Activated CD8-positive, alpha-beta T cell treated with anti-CD3 and anti-CD28 coated beads for 36 hours (primary cell): ENCODE results near the gene CHSY3. TPM values are rescaled to one million over a fixed set of nuclear protein-coding genes. Genes with fewer than 3 reads are reported as not detected.
A peak's percentile ranks its signal among the peaks of the same experiment; 100 is the strongest.

Experiments
- ATAC-seq: fragments of 200-7000 bp; cut with Tn5 transposase; one replicate; pipeline ENCODE4 v1.10.0; 2021; ENCODE audit warnings: mild to moderate bottlenecking, moderate library complexity
- CTCF ChIA-PET: fragments of 350-600 bp; sonication (Branson Sonifier 250); formaldehyde crosslinking; loops from one replicate; lab custom pipeline; 2021; ENCODE audit warnings: antibody characterized with exemption; lab: Charles Lee
- POLR2A ChIA-PET: fragments of 350-600 bp; sonication (Branson Sonifier 250); formaldehyde crosslinking; loops from one replicate; lab custom pipeline; 2021; ENCODE audit warnings: antibody characterized with exemption; lab: Charles Lee
- DNase-seq: peaks from one replicate; pipeline ENCODE4 v3.0.0-alpha.2; 2020
- H3K27ac Mint-ChIP-seq: one replicate; pipeline ENCODE4 v1.8.0; 2021; ENCODE audit warnings: mild to moderate bottlenecking, mixed read lengths
- H3K27me3 Mint-ChIP-seq: one replicate; pipeline ENCODE4 v1.8.0; 2021; ENCODE audit warnings: mixed read lengths
- H3K36me3 Mint-ChIP-seq: one replicate; pipeline ENCODE4 v1.8.0; 2021; ENCODE audit warnings: low read depth, mixed read lengths
- H3K4me1 Mint-ChIP-seq: one replicate; pipeline ENCODE4 v1.8.0; 2021; ENCODE audit warnings: low read depth, mixed read lengths
- H3K4me3 Mint-ChIP-seq: one replicate; pipeline ENCODE4 v1.8.0; 2021; ENCODE audit warnings: mild to moderate bottlenecking, moderate library complexity, mixed read lengths
- H3K9me3 Mint-ChIP-seq: one replicate; pipeline ENCODE4 v1.8.0; 2021; ENCODE audit warnings: mixed read lengths
- CTCF ChIP-seq: fragments of 200-600 bp; IDR thresholded peaks from one replicate; pipeline ENCODE4 v1.8.0; 2022; ENCODE audit warnings: antibody characterized with exemption, mild to moderate bottlenecking
- intact Hi-C: fragments of 100-400 bp; cut with micrococcal nuclease; formaldehyde crosslinking; loops from one replicate; pipeline ENCODE4 v1.10.0; 2022
- total RNA-seq, 2 experiments: library from RNA; stranded (reverse); gene quantifications; one replicate each; pipeline ENCODE4 v1.2.3, GENCODE V29; 2021

The CHSY3 gene
- total RNA-seq, 2 experiments from 2014 or later: not detected

- Mint-ChIP-seq H3K27ac (no peak overlapping the region), H3K4me3 (no peak overlapping the region), H3K9me3 (peaks cover 4% of the 10 kb centered on the region), H3K36me3 (no peaks in the 10 kb centered on the region), H3K4me1 (no peaks in the 10 kb centered on the region), H3K27me3 (peaks cover 2% of the 10 kb centered on the region)
- intact Hi-C loops: no loop called here
- no peak for TF ChIP-seq CTCF
- no peak for DNase-seq
- CTCF ChIA-PET: no interaction called here
- no peak for ATAC-seq
- POLR2A ChIA-PET: no interaction called here
These were observed 192.2 kb downstream of the CHSY3 start for GRCh38 chr5:130096483-130096882.

- H3K4me1 Mint-ChIP-seq: no peaks in the 10 kb centered on the region
- ChIA-PET POLR2A (no interaction called here), CTCF (no interaction called here)
- no peaks in the 10 kb centered on the region for H3K36me3 Mint-ChIP-seq
- intact Hi-C loops: no loop called here
- no peak overlapping the region for H3K27ac Mint-ChIP-seq
- H3K9me3 Mint-ChIP-seq: no peaks in the 10 kb centered on the region
- no peak for DNase-seq
- ATAC-seq: no peak
- H3K4me3 Mint-ChIP-seq: no peak overlapping the region
- peaks cover 2% of the 10 kb centered on the region for H3K27me3 Mint-ChIP-seq
- TF ChIP-seq CTCF: no peak
These were observed 194.7 kb downstream of the CHSY3 start for GRCh38 chr5:130099008-130099407.

GRCh38 chr5:130102375-130102774 is 198.1 kb downstream of the CHSY3 start:
- TF ChIP-seq CTCF: no peak
- H3K36me3 Mint-ChIP-seq: no peaks in the 10 kb centered on the region
- DNase-seq (no peak), ATAC-seq (no peak)
- intact Hi-C loops: no loop called here
- H3K9me3 Mint-ChIP-seq: no peaks in the 10 kb centered on the region
- POLR2A ChIA-PET: no interaction called here
- no peaks in the 10 kb centered on the region for H3K4me1 Mint-ChIP-seq
- CTCF ChIA-PET: no interaction called here
- no peak overlapping the region for H3K27ac Mint-ChIP-seq
- no peak overlapping the region for H3K4me3 Mint-ChIP-seq
- no peaks in the 10 kb centered on the region for H3K27me3 Mint-ChIP-seq

- no peaks in the 10 kb centered on the region for H3K9me3 Mint-ChIP-seq
- ATAC-seq (no peak), DNase-seq (no peak)
- no peaks in the 10 kb centered on the region for H3K36me3 Mint-ChIP-seq
- POLR2A ChIA-PET: no interaction called here
- CTCF ChIA-PET: no interaction called here
- no peaks in the 10 kb centered on the region for H3K4me1 Mint-ChIP-seq
- no peaks in the 10 kb centered on the region for H3K27me3 Mint-ChIP-seq
- H3K27ac Mint-ChIP-seq: no peak overlapping the region
- no peak overlapping the region for H3K4me3 Mint-ChIP-seq
- intact Hi-C loops: no loop called here
- no peak for TF ChIP-seq CTCF
These were observed 198.7 kb downstream of the CHSY3 start for GRCh38 chr5:130102960-130103359.

GRCh38 chr5:130104895-130105688 is 200.8 kb downstream of the CHSY3 start:
- no peaks in the 10 kb centered on the region for H3K36me3 Mint-ChIP-seq
- H3K9me3 Mint-ChIP-seq: no peaks in the 10 kb centered on the region
- DNase-seq: no peak
- ATAC-seq: peak; percentile 42
- TF ChIP-seq CTCF: no peak
- H3K4me3 Mint-ChIP-seq: no peak overlapping the region
- ChIA-PET CTCF (no interaction called here), POLR2A (no interaction called here)
- intact Hi-C loops: no loop called here
- H3K27me3 Mint-ChIP-seq: no peaks in the 10 kb centered on the region
- no peak overlapping the region for H3K27ac Mint-ChIP-seq
- H3K4me1 Mint-ChIP-seq: no peaks in the 10 kb centered on the region
